HG02571 (cell line): ENCODE data around the gene AHNAK2.

Experiments
- ATAC-seq: cut with Tn5 transposase; IDR thresholded peaks from one replicate; pipeline ENCODE4 v1.9.1; 2021; ENCODE audit warnings: mild to moderate bottlenecking, moderate library complexity; ENCODE audit not compliant: unreplicated experiment

Gene AHNAK2

GRCh38 chr14:104889375-104889757 lies 88.8 kb downstream of the AHNAK2 start:
- ATAC-seq: no peak

GRCh38 chr14:104888489-104889374 lies 89.4 kb downstream of the AHNAK2 start:
- no peak for ATAC-seq

GRCh38 chr14:104887623-104888488 lies 90.3 kb downstream of the AHNAK2 start:
- ATAC-seq: no peak
